DOHH2 (cell line): ENCODE measurements around the gene HIF1AN.
"Not testable (repeated sequence)": the region's sequence is repeated elsewhere in the genome, so short reads cannot be mapped to it uniquely, and the experiment has no call there.

Experiments used
- CTCF ChIP-seq: fragments of 200-600 bp; sonication (generic); IDR thresholded peaks from one replicate; pipeline ENCODE4 v1.5.1; 2014; ENCODE audit warnings: antibody characterized with exemption, mild to moderate bottlenecking, low read depth, low read length; ENCODE audit not compliant: poor library complexity, severe bottlenecking
- EZH2phosphoT487 ChIP-seq: fragments of 200-600 bp; sonication (generic); IDR thresholded peaks from 2 replicates; pipeline ENCODE4 v1.6.1; 2017; ENCODE audit warnings: borderline replicate concordance, mild to moderate bottlenecking, antibody characterized with exemption, low read length, moderate library complexity, mixed read lengths

GRCh38 chr10:100575146-100575545 is 39.4 kb downstream of the HIF1AN start:
- TF ChIP-seq CTCF, EZH2phosphoT487: not testable (repeated sequence)
